Activated naive CD4-positive, alpha-beta T cell treated with anti-CD3 and anti-CD28 coated beads, Interleukin-2, amount 10 ng/mL, durations not matched to agents 7 days and 5 days (primary cell): ENCODE results near the gene SPESP1.

ENCODE experiments used
- CTCF ChIA-PET: fragments of 350-600 bp; sonication (Branson Sonifier 250); formaldehyde crosslinking; loops from one replicate; lab custom pipeline; 2021; ENCODE audit warnings: antibody characterized with exemption; lab: Charles Lee
- DNase-seq: peaks from one replicate; pipeline ENCODE4 v3.0.0-alpha.2; 2020
- H3K27ac Mint-ChIP-seq: one replicate; pipeline ENCODE4 v1.8.0; 2021; ENCODE audit warnings: mild to moderate bottlenecking, moderate library complexity, mixed read lengths
- H3K27me3 Mint-ChIP-seq: one replicate; pipeline ENCODE4 v1.8.0; 2021; ENCODE audit warnings: mild to moderate bottlenecking, mixed read lengths
- H3K36me3 Mint-ChIP-seq: one replicate; pipeline ENCODE4 v1.8.0; 2021; ENCODE audit warnings: mixed read lengths
- H3K4me1 Mint-ChIP-seq: one replicate; pipeline ENCODE4 v1.8.0; 2021; ENCODE audit warnings: mixed read lengths
- H3K4me3 Mint-ChIP-seq: one replicate; pipeline ENCODE4 v1.8.0; 2021; ENCODE audit warnings: mild to moderate bottlenecking, moderate library complexity, mixed read lengths
- H3K9me3 Mint-ChIP-seq: one replicate; pipeline ENCODE4 v1.8.0; 2021; ENCODE audit warnings: mixed read lengths

The SPESP1 gene

DNA sequence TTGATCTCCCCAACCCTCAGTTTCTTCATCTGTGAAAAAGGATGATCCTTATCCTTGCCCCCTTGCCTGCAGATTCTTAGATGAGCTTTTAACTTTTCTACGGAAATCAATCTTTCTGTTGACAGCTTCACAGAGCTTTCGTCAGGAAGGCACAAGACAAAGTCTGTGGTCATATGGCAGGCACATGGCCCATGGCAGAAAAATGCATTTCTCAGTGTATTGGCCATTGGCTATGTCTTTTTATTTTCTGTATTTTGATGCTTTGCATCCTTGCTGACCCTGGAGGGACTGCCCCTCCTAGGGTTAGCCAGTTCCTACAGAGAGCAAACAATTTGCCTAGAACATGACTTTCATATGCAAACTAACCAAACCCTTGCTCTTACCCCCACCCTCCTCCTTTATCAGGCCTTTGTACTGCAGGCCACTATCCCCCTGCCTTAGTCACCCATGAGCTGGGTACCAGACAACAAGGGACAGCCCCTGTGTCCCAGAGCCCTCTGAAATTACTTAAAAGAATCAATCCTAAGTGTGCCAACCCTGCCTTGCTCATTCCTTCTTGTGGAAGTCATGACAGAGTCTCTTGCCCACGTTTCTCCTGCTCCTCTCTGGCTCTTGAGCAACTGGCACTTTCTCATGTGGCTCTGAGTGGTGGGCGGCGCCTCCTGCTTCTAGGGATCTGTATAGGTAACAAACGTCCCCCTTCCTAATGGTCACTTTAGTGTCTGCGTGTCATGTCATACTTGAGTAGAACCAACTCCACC, 60.1 kb downstream of the SPESP1 start:
- no peak overlapping the region for H3K4me3 Mint-ChIP-seq
- no peak overlapping the region for H3K27ac Mint-ChIP-seq
- peaks cover 17% of the 10 kb centered on the region for H3K27me3 Mint-ChIP-seq
- DNase-seq, result no peak
- no peaks in the 10 kb centered on the region for H3K4me1 Mint-ChIP-seq
- CTCF ChIA-PET, result no interaction called here
- no peaks in the 10 kb centered on the region for H3K36me3 Mint-ChIP-seq
- H3K9me3 Mint-ChIP-seq, result no peaks in the 10 kb centered on the region

GRCh38 chr15:68990992-68991500, 60.7 kb downstream of the SPESP1 start:
- Mint-ChIP-seq H3K27me3 (peaks cover 17% of the 10 kb centered on the region), H3K36me3 (no peaks in the 10 kb centered on the region), H3K4me3 (no peak overlapping the region), H3K27ac (no peak overlapping the region), H3K4me1 (no peaks in the 10 kb centered on the region), H3K9me3 (no peaks in the 10 kb centered on the region)
- DNase-seq, result no peak
- CTCF ChIA-PET, result no interaction called here

- peaks cover 17% of the 10 kb centered on the region for H3K27me3 Mint-ChIP-seq
- no peak overlapping the region for H3K27ac Mint-ChIP-seq
- no peaks in the 10 kb centered on the region for H3K9me3 Mint-ChIP-seq
- no peak for DNase-seq
- no peaks in the 10 kb centered on the region for H3K36me3 Mint-ChIP-seq
- CTCF ChIA-PET, result interaction anchor here (0.9 kb wide), 1 partner anchor 67 kb away, joined by 3 read pairs; no protein-coding TSS in a partner anchor
- no peak overlapping the region for H3K4me3 Mint-ChIP-seq
- H3K4me1 Mint-ChIP-seq, result no peaks in the 10 kb centered on the region
Observed at GRCh38 chr15:68991723-68992122, 61.4 kb downstream of the SPESP1 start.

GRCh38 chr15:68992696-68993095, 62.4 kb downstream of the SPESP1 start:
- Mint-ChIP-seq H3K36me3 (no peaks in the 10 kb centered on the region), H3K4me1 (no peaks in the 10 kb centered on the region), H3K27ac (no peak overlapping the region), H3K9me3 (no peaks in the 10 kb centered on the region), H3K27me3 (peaks cover 10% of the 10 kb centered on the region), H3K4me3 (no peak overlapping the region)
- CTCF ChIA-PET, result no interaction called here
- no peak for DNase-seq

GRCh38 chr15:68993276-68993675, 63.0 kb downstream of the SPESP1 start:
- H3K36me3 Mint-ChIP-seq, result no peaks in the 10 kb centered on the region
- no peak overlapping the region for H3K27ac Mint-ChIP-seq
- H3K9me3 Mint-ChIP-seq, result no peaks in the 10 kb centered on the region
- CTCF ChIA-PET, result no interaction called here
- H3K27me3 Mint-ChIP-seq, result peaks cover 8% of the 10 kb centered on the region
- no peak overlapping the region for H3K4me3 Mint-ChIP-seq
- H3K4me1 Mint-ChIP-seq, result no peaks in the 10 kb centered on the region
- no peak for DNase-seq

- DNase-seq, result no peak
- Mint-ChIP-seq H3K27ac (no peak overlapping the region), H3K36me3 (no peaks in the 10 kb centered on the region), H3K4me1 (no peaks in the 10 kb centered on the region), H3K9me3 (no peaks in the 10 kb centered on the region), H3K4me3 (no peak overlapping the region), H3K27me3 (peaks cover 5% of the 10 kb centered on the region)
- CTCF ChIA-PET, result no interaction called here
Observed at GRCh38 chr15:68994149-68994548, 63.8 kb downstream of the SPESP1 start.

- no peaks in the 10 kb centered on the region for H3K4me1 Mint-ChIP-seq
- DNase-seq, result no peak
- H3K4me3 Mint-ChIP-seq, result no peak overlapping the region
- no peaks in the 10 kb centered on the region for H3K9me3 Mint-ChIP-seq
- CTCF ChIA-PET, result no interaction called here
- peaks cover 5% of the 10 kb centered on the region for H3K27me3 Mint-ChIP-seq
- H3K27ac Mint-ChIP-seq, result no peak overlapping the region
- H3K36me3 Mint-ChIP-seq, result no peaks in the 10 kb centered on the region
Observed at GRCh38 chr15:68994981-68995761, 64.8 kb downstream of the SPESP1 start.
